Mammary epithelial cell (primary cell): ENCODE data around the gene MAP3K12.

Experiments
- EZH2 ChIP-seq: IDR thresholded peaks from 2 replicates; pipeline ENCODE4 v1.6.1; 2012; ENCODE audit warnings: low read length, inconsistent platforms, borderline replicate concordance
- TF ChIP-seq, protein P1 (sequence below), 2 donors: IDR thresholded peaks in 1 of 2; conservative IDR thresholded peaks in 1 of 2; 2 replicates each; pipeline ENCODE4 v1.5.1; 2011 to 2012; ENCODE audit warnings: inconsistent platforms in 2 of 2, low read length in 2 of 2, mild to moderate bottlenecking in 2 of 2, control low read depth in 1 of 2, low read depth in 1 of 2; ENCODE audit not compliant: insufficient read depth in 1 of 2; ENCODE audit errors: extremely low read depth in 1 of 2

DNA sequence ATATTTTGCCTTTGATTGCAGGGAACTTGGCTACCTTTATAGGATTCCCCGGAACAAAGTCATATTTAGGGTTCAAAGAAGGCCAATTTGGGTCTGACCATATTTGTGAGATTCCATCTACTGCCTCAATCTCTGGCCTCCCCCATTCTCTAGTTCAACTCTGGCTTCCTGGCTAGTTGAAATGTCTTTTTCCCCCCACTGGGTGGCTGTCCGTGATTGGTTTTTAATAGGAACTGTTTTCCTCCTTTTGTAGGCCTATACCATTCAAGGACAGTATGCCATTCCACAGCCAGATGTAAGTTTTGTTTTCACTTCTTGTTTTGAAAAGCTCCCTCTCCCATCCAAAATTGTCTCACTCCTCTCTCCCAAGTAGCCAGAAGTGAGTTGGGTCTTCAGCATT is 33.6 kb downstream of the MAP3K12 start:
- TF ChIP-seq, protein P1, sequence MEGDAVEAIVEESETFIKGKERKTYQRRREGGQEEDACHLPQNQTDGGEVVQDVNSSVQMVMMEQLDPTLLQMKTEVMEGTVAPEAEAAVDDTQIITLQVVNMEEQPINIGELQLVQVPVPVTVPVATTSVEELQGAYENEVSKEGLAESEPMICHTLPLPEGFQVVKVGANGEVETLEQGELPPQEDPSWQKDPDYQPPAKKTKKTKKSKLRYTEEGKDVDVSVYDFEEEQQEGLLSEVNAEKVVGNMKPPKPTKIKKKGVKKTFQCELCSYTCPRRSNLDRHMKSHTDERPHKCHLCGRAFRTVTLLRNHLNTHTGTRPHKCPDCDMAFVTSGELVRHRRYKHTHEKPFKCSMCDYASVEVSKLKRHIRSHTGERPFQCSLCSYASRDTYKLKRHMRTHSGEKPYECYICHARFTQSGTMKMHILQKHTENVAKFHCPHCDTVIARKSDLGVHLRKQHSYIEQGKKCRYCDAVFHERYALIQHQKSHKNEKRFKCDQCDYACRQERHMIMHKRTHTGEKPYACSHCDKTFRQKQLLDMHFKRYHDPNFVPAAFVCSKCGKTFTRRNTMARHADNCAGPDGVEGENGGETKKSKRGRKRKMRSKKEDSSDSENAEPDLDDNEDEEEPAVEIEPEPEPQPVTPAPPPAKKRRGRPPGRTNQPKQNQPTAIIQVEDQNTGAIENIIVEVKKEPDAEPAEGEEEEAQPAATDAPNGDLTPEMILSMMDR (conservative IDR thresholded peaks at IDR 0.05 in 1 of 2, IDR thresholded peaks at IDR 0.05 in 1 of 2; ENCODE audit: extremely low read depth in 1 of 2, insufficient read depth in 1 of 2, low read depth in 1 of 2, low read length in 2 of 2): no peak
- TF ChIP-seq EZH2: no peak
